Activated T-cell treated with anti-CD3 and anti-CD28 coated beads, Interleukin-2, amount 50 U/mL, for 48 hours (primary cell): ENCODE data around the gene IQCH.
"Not testable (repeated sequence)": the region's sequence is repeated elsewhere in the genome, so short reads cannot be mapped to it uniquely, and the experiment has no call there.

Experiments used
- DNase-seq, 2 experiments: peaks; one replicate each; pipeline ENCODE4 v3.0.0-alpha.2; 2020

IQCH gene

GRCh38 chr15:67401336-67401735 is 146.8 kb downstream of the IQCH start:
- no peak for DNase-seq

- no peak for DNase-seq
Observed at GRCh38 chr15:67403428-67404154, 149.0 kb downstream of the IQCH start.

- no peak for DNase-seq
Observed at GRCh38 chr15:67405208-67406191, 150.9 kb downstream of the IQCH start.

- no peak for DNase-seq
Observed at GRCh38 chr15:67406257-67406861, 151.8 kb downstream of the IQCH start.

GRCh38 chr15:67407786-67408185 is 153.2 kb downstream of the IQCH start:
- no peak for DNase-seq

- DNase-seq: no peak
Observed at GRCh38 chr15:67409175-67409574, 154.6 kb downstream of the IQCH start.

- DNase-seq: no peak
Observed at GRCh38 chr15:67411486-67411885, 156.9 kb downstream of the IQCH start.

- DNase-seq: no peak
Observed at GRCh38 chr15:67413770-67414390, 159.3 kb downstream of the IQCH start.

GRCh38 chr15:67415181-67415580 is 160.6 kb downstream of the IQCH start:
- no peak for DNase-seq

- DNase-seq: no peak
Observed at GRCh38 chr15:67416891-67417290, 162.3 kb downstream of the IQCH start.

GRCh38 chr15:67419705-67420104 is 165.1 kb downstream of the IQCH start:
- DNase-seq: no peak

- no peak for DNase-seq
Observed at GRCh38 chr15:67420137-67420536, 165.6 kb downstream of the IQCH start.

- DNase-seq: no peak
Observed at GRCh38 chr15:67421105-67421504, 166.5 kb downstream of the IQCH start.

- no peak for DNase-seq
Observed at GRCh38 chr15:67422296-67422695, 167.7 kb downstream of the IQCH start.

GRCh38 chr15:67433495-67434099 is 179.0 kb downstream of the IQCH start:
- peak; percentile 38 to 55 for DNase-seq

GRCh38 chr15:67436351-67437250 is 182.0 kb downstream of the IQCH start:
- not testable (repeated sequence) for DNase-seq

- DNase-seq: no peak
Observed at GRCh38 chr15:67444100-67444499, 189.5 kb downstream of the IQCH start.

GRCh38 chr15:67446449-67446848 is 191.9 kb downstream of the IQCH start:
- DNase-seq: no peak

GRCh38 chr15:67448372-67448771 is 193.8 kb downstream of the IQCH start:
- DNase-seq: not testable (repeated sequence)

- not testable (repeated sequence) for DNase-seq
Observed at GRCh38 chr15:67453703-67454102, 199.1 kb downstream of the IQCH start.
